Heart left ventricle (tissue), 16 donors: Measurements from ENCODE around the gene ACSF3. TPM values are rescaled to one million over a fixed set of nuclear protein-coding genes. Genes with fewer than 3 reads are reported as not detected.

ENCODE experiments used
- ATAC-seq, 4 donors: fragments of 200-7000 bp; cut with Tn5 transposase; one replicate each; pipeline ENCODE4 v1.9.1; 2020 to 2022; ENCODE audit warnings: moderate library complexity in 4 of 4, mild to moderate bottlenecking in 3 of 4, moderate number of reproducible peaks in 1 of 4
- DNase-seq, 5 donors: peaks; one replicate each; pipeline ENCODE4 v3.0.0-alpha.2; 2020
- H3K27ac ChIP-seq, 12 donors: fragments of 200-600 bp; sonication (generic) in 4 of 12; one replicate each; pipeline versions ENCODE4 v1.5.0 to v1.8.0; 2016 to 2022; ENCODE audit warnings: mild to moderate bottlenecking in 2 of 12
- H3K27me3 ChIP-seq, 9 donors: fragments of 200-600 bp; sonication (generic) in 2 of 9; one replicate each; pipeline versions ENCODE4 v1.5.1 to v1.8.0; 2016 to 2022; ENCODE audit warnings: mild to moderate bottlenecking in 3 of 9
- H3K36me3 ChIP-seq, 9 donors: fragments of 200-600 bp; sonication (generic) in 2 of 9; one replicate each; pipeline versions ENCODE4 v1.5.0 to v1.8.0; 2018 to 2022; ENCODE audit warnings: mild to moderate bottlenecking in 2 of 9
- H3K4me1 ChIP-seq, 12 donors: fragments of 200-600 bp; sonication (generic) in 4 of 12; one replicate each; pipeline versions ENCODE4 v1.5.0 to v1.8.0; 2016 to 2022; ENCODE audit warnings: mild to moderate bottlenecking in 3 of 12
- H3K4me3 ChIP-seq, 12 donors: fragments of 200-600 bp; sonication (generic) in 4 of 12; one replicate each; pipeline versions ENCODE4 v1.5.0 to v1.8.0; 2017 to 2022; ENCODE audit warnings: mild to moderate bottlenecking in 9 of 12, moderate library complexity in 4 of 12
- H3K9me3 ChIP-seq, 12 donors: fragments of 200-600 bp; sonication (generic) in 4 of 12; one replicate each; pipeline versions ENCODE4 v1.5.0 to v1.8.0; 2016 to 2022; ENCODE audit warnings: mild to moderate bottlenecking in 1 of 12
- POLR2A ChIP-seq, 2 donors: fragments of 450-650 bp; IDR thresholded peaks; one replicate each; pipeline ENCODE4 v1.6.1; 2017; ENCODE audit warnings: antibody characterized with exemption in 2 of 2, mild to moderate bottlenecking in 2 of 2, moderate library complexity in 2 of 2
- WGBS, 4 donors: extraction: QIAGEN DNeasy Blood & Tissue Kit in 2 of 4; methylation state at CpG; one replicate each; pipeline versions ENCODE4 v1.1.5 to v1.1.7; 2013 to 2018; 5-methylcytosine and 5-hydroxymethylcytosine counted together
- intact Hi-C, 10 donors: fragments of 100-400 bp; cut with DNase I; formaldehyde crosslinking; loops; one replicate each; pipeline versions ENCODE4 v1.11.1 to v1.14.2; 2022
- polyA plus RNA-seq, 2 donors: library from polyadenylated mRNA; stranded (reverse); fragments of 200-250 nt; gene quantifications; one replicate each; pipeline ENCODE4 v1.2.3, GENCODE V29; 2013
- total RNA-seq, 9 donors: library from RNA; depleted of rRNA in 2 of 9; stranded (reverse); fragments of >200 nt in 2 of 9; fragmentation: NEBNext Ultra II Directional in 3 of 9; extraction: Animal tissue kit (Norgen Biotek cat#: 25700) in 3 of 9; gene quantifications; one replicate each; pipeline versions ENCODE4 v1.1.0 to v1.2.4, GENCODE V29; 2016 to 2023
- TF ChIP-seq, protein P1 (sequence below), 12 donors: fragments of 200-600 bp; sonication (generic) in 4 of 12; IDR thresholded peaks; one replicate each; pipeline versions ENCODE4 v1.5.0 to v1.8.0; 2018 to 2022; ENCODE audit warnings: antibody characterized with exemption in 12 of 12, mild to moderate bottlenecking in 5 of 12
- donor health status: ischemic (EF 13 %, LVEDD 7.1; RV severe dilation, severe dysfunction).
- donor health status: healthy with polysubstance abuse.
- donor health status: DM: no; HTN: yes; CAD: no.
- donor health status: DM: no; HTN: no; CAD: no.
- donor health status: ischemic (EF 25% LVEDD 6.9; RV normal size, moderate dysfunction).
- donor health status: ischemic (EF 25% LVEDD 5.7; RV mildly dilated, moderate dysfunction).
- donor health status: healthy.
- donor health status: DM: yes; HTN: yes; CAD: no.
- donor health status: ischemic (EF 35%, LVEDD 5.7; RV mildly dilated, moderate dysfunction).
- donor health status: nonischemic (EF 11% LVEDD 7.7; RV severe dilation, severe dysfunction).
- donor health status: DM: yes; HTN: yes; CAD: no.
- donor health status: PGD.
- donor health status: ischemic (EF 29% LVEDD 5.4; RV normal size, mild dysfunction).
- donor health status: nonischemic (EF 23%, LVEDD 6.1; RV moderate dilation, normal function).

The ACSF3 gene
- total and polyA plus RNA-seq, 11 donors: 10.3 to 26.3 (median 19.3) TPM

- intact Hi-C loops: no loop called here
- Histone ChIP-seq H3K4me1 (peaks cover 0 to 2% (median 0%) of the 10 kb centered on the region in 12 donors), H3K4me3 (no peak overlapping the region), H3K9me3 (no peaks in the 10 kb centered on the region), H3K36me3 (no peaks in the 10 kb centered on the region), H3K27me3 (peaks cover 0 to 52% (median 6%) of the 10 kb centered on the region in 9 donors), H3K27ac (no peak overlapping the region)
- TF ChIP-seq, protein P1, sequence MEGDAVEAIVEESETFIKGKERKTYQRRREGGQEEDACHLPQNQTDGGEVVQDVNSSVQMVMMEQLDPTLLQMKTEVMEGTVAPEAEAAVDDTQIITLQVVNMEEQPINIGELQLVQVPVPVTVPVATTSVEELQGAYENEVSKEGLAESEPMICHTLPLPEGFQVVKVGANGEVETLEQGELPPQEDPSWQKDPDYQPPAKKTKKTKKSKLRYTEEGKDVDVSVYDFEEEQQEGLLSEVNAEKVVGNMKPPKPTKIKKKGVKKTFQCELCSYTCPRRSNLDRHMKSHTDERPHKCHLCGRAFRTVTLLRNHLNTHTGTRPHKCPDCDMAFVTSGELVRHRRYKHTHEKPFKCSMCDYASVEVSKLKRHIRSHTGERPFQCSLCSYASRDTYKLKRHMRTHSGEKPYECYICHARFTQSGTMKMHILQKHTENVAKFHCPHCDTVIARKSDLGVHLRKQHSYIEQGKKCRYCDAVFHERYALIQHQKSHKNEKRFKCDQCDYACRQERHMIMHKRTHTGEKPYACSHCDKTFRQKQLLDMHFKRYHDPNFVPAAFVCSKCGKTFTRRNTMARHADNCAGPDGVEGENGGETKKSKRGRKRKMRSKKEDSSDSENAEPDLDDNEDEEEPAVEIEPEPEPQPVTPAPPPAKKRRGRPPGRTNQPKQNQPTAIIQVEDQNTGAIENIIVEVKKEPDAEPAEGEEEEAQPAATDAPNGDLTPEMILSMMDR (IDR thresholded peaks at IDR 0.05): no peak
- TF ChIP-seq POLR2A (IDR thresholded peaks at IDR 0.05): no peak
- WGBS, 4 donors: 87 to 90% (median 88%) methylated on average over 8 to 9 of the region's 9 CpGs
- no peak for DNase-seq
- ATAC-seq: no peak
Observed at GRCh38 chr16:89176717-89177116, 83.1 kb downstream of the ACSF3 start.

GRCh38 chr16:89177501-89177900 lies 83.8 kb downstream of the ACSF3 start:
- DNase-seq: no peak
- H3K4me1 ChIP-seq: no peaks in the 10 kb centered on the region
- no peaks in the 10 kb centered on the region for H3K36me3 ChIP-seq
- no peak for TF ChIP-seq POLR2A (IDR thresholded peaks at IDR 0.05)
- TF ChIP-seq, protein P1 (IDR thresholded peaks at IDR 0.05): no peak
- no peak overlapping the region for H3K27ac ChIP-seq
- ATAC-seq: no peak
- WGBS, 4 donors: 70 to 83% (median 76%) methylated on average over 4 to 12 of the region's 12 CpGs
- intact Hi-C loops: no loop called here
- no peak overlapping the region for H3K4me3 ChIP-seq
- H3K27me3 ChIP-seq: peaks cover 0 to 47% (median 6%) of the 10 kb centered on the region in 9 donors
- no peaks in the 10 kb centered on the region for H3K9me3 ChIP-seq

- ATAC-seq: no peak
- Histone ChIP-seq H3K4me1 (no peaks in the 10 kb centered on the region), H3K4me3 (no peak overlapping the region), H3K27ac (no peak overlapping the region), H3K9me3 (no peaks in the 10 kb centered on the region), H3K36me3 (no peaks in the 10 kb centered on the region), H3K27me3 (peaks cover 0 to 47% (median 4%) of the 10 kb centered on the region in 9 donors)
- TF ChIP-seq, protein P1 (IDR thresholded peaks at IDR 0.05): no peak
- intact Hi-C loops: no loop called here
- DNase-seq: no peak
- 79 to 84% (median 80%) methylated on average over 15 to 24 of the region's 24 CpGs for WGBS, 4 donors
Observed at GRCh38 chr16:89178453-89179147, 84.9 kb downstream of the ACSF3 start.

GRCh38 chr16:89179148-89179484 lies 85.5 kb downstream of the ACSF3 start:
- intact Hi-C loops: no loop called here
- H3K27me3 ChIP-seq: peaks cover 0 to 47% (median 4%) of the 10 kb centered on the region in 9 donors
- DNase-seq (no peak), ATAC-seq (no peak)
- H3K9me3 ChIP-seq: no peaks in the 10 kb centered on the region
- H3K4me3 ChIP-seq: no peak overlapping the region
- 77 to 96% (median 87%) methylated on average over 7 to 19 of the region's 19 CpGs for WGBS, 4 donors
- H3K27ac ChIP-seq: no peak overlapping the region
- TF ChIP-seq, protein P1 (IDR thresholded peaks at IDR 0.05): no peak
- TF ChIP-seq POLR2A (IDR thresholded peaks at IDR 0.05): no peak
- no peaks in the 10 kb centered on the region for H3K36me3 ChIP-seq
- H3K4me1 ChIP-seq: no peaks in the 10 kb centered on the region
